Choroid plexus epithelial cell (primary cell): ENCODE data around the gene ANKRD63.

ENCODE experiments used
- DNase-seq: peaks from one replicate; pipeline ENCODE4 v3.0.0-alpha.2; 2010; ENCODE audit warnings: low read depth
- H3K4me3 ChIP-seq: 2 replicates; pipeline ENCODE4 v1.5.1; 2011; ENCODE audit warnings: low read depth, mild to moderate bottlenecking, control low read depth, low read length, moderate library complexity
- TF ChIP-seq, protein P1 (sequence below): conservative IDR thresholded peaks from 2 replicates; pipeline ENCODE4 v1.5.1; 2011; ENCODE audit warnings: low read depth, mild to moderate bottlenecking, control low read depth, inconsistent platforms, low read length, moderate library complexity

ANKRD63 gene

GRCh38 chr15:40250304-40250656 is 32.6 kb downstream of the ANKRD63 start:
- no peak overlapping the region for H3K4me3 ChIP-seq

DNA sequence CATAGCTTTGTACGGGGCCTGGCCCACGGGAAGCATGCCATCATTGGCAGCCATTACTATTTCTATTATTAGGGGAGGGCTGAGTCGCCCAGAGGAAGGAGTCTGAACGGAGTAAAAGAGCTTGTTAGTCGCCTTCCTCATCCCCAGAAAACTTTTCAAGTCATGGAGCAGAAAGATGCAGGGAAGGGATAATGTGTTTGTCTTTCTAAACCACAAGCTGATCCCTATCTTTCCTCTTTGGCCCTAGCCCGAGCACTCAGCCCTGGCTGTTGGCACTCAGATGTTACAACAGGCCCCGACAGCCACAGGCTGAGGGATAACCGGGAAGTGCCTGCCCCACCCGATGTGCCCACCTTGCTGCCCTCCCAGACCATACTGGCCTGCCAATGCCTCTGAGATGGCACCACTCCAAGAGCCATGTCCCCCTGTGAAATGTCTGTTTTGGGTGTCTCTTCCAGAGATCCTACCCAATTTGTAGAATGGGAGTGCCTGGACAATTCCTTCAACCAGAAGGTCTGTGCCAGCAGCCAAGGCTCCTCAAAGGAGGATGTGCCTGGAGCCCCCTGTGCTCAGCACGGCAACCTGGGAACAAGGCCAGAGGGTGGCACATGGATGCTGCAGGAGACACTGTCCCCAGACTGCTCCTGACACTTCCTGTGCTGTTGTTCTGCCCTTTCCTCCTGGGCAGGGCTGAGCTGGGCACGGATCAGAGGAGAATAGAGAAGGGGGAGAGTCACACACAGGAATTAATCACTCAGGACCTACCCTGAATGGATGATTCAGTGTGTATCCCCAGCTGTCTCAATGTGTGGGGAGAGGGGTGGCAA is 33.2 kb downstream of the ANKRD63 start:
- no peak for DNase-seq
- H3K4me3 ChIP-seq: no peak overlapping the region
- TF ChIP-seq, protein P1, sequence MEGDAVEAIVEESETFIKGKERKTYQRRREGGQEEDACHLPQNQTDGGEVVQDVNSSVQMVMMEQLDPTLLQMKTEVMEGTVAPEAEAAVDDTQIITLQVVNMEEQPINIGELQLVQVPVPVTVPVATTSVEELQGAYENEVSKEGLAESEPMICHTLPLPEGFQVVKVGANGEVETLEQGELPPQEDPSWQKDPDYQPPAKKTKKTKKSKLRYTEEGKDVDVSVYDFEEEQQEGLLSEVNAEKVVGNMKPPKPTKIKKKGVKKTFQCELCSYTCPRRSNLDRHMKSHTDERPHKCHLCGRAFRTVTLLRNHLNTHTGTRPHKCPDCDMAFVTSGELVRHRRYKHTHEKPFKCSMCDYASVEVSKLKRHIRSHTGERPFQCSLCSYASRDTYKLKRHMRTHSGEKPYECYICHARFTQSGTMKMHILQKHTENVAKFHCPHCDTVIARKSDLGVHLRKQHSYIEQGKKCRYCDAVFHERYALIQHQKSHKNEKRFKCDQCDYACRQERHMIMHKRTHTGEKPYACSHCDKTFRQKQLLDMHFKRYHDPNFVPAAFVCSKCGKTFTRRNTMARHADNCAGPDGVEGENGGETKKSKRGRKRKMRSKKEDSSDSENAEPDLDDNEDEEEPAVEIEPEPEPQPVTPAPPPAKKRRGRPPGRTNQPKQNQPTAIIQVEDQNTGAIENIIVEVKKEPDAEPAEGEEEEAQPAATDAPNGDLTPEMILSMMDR: no peak

More at GRCh38 chr15:40250304-40250656, 32.6 kb downstream of the ANKRD63 start:
- no peak for DNase-seq
- TF ChIP-seq, protein P1: no peak

DNA sequence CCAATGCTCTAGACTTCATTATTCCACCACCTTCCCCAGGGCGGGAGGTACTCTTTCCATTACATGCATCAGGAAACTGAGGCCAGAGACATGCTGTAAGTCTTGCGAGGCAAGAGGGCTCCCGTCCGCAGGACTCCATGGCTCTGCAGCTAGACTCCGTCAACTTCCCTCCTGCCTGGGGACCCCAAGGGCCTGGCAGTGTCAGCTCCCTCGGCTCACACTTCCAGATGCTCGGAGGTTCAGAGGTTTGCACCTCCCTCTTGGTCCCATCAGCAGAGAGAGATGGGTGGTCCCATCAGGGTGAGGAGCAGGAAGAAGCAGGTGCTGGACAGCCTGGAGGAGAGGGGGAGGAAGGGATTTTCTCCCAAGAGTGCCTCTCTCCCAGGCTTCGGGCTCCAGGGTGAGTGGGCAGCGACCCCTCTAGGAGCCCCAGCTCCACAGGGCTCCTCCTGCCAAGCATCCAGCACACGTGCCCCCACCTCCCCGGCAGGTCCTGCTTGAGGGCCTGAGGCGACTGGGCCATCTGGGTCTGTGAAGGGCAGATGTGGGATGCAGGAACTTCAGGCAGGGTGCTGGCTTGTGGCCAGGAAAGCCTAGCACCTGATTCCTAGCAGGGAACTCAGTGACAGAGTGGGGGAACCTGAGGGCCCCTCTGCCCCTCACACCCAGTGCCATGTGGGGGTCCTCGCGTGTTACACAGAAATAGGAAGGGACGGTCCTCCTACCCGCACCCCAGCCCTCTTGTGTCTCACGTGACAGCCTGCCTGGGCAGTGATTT is 34.7 kb downstream of the ANKRD63 start:
- no peak overlapping the region for H3K4me3 ChIP-seq
- no peak for DNase-seq
- TF ChIP-seq, protein P1: no peak

DNA sequence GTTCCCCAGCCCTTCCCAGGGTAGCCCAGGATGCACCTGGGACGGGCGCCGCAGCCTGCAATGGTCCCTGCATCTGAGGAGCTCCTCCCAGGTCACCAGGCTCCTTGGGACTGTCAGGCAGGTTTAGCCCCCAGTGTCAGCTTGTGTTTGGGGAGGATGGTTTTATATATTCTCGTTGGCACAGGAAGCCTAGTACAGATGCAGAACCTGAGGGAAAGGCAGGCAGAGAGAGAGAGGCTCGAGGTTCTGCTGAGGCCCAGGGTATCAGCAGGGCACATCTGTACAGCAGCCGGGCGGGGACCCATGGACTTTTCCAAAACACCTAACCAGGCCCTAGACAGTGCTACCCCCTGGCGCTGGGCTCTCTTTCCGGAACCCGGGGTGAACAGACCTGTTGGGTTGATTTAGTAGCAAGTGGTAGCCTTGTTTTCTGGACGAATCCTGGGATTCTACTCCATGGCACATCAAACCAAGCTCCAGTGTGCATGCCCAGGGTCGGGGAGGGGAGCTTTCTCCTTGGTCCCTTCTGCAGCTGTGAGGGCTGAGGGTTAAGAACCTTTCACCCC is 35.4 kb downstream of the ANKRD63 start:
- H3K4me3 ChIP-seq: no peak overlapping the region
- DNase-seq: no peak

DNA sequence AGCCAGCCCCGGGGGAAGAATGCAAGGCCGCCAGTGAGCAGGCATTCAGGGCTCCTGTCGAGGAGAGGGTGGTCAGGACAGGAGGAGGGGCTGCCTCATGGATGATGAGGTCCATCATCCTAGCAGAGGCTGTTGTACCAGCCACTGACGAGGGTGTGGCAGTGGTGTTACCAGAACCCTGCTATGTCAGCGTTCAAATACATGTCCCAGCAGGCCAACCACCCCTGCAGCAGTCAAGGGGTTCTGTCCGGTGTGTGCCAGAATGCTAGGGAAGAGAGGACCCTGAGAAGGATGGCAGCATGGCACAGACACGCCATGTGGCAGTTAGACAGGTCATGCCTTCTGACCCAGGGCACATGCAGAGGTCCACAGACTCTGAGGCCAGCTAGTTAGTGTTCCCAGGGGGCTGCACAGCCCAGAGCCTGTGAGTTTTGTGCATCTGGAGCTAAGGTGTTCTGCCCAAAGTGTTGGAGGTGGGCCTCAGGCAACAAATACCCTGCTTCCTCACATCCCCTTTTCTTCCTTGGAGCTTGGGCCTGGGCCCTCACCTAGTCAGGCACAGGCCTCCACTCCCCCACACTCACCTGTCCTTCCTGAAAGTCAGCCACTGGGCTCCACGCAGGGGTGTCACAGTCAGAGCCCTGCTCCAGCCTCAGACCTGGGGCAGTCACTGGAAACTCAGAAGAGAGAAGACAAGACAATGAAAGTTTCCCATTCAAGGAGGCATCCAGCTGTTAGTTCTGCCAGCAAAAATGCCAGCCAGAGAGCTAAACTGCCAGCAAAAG is 36.2 kb downstream of the ANKRD63 start:
- TF ChIP-seq, protein P1: no peak
- H3K4me3 ChIP-seq: no peak overlapping the region
- DNase-seq: no peak

More for the DNA sequence above, 35.4 kb downstream of the ANKRD63 start:
- TF ChIP-seq, protein P1: no peak

GRCh38 chr15:40245666-40246450 is 37.0 kb downstream of the ANKRD63 start:
- H3K4me3 ChIP-seq: no peak overlapping the region
- DNase-seq: no peak
- TF ChIP-seq, protein P1: no peak
